B cell (primary cell): ENCODE measurements around the gene SIPA1. TPM values are rescaled to one million over a fixed set of nuclear protein-coding genes. Genes with fewer than 3 reads are reported as not detected.
A peak's percentile ranks its signal among the peaks of the same experiment; 100 is the strongest.

Experiments
- ATAC-seq: fragments of 200-7000 bp; cut with Tn5 transposase; one replicate; pipeline ENCODE4 v1.10.0; 2021; ENCODE audit warnings: low read depth, mild to moderate bottlenecking, moderate number of reproducible peaks, moderate library complexity
- CTCF ChIA-PET: fragments of 350-600 bp; sonication (Branson Sonifier 250); formaldehyde crosslinking; loops from one replicate; lab custom pipeline; 2021; ENCODE audit warnings: antibody characterized with exemption, inconsistent platforms; lab: Charles Lee
- POLR2A ChIA-PET: fragments of 350-600 bp; sonication (Branson Sonifier 250); formaldehyde crosslinking; loops from one replicate; lab custom pipeline; 2021; ENCODE audit warnings: antibody characterized with exemption; lab: Charles Lee
- DNase-seq: peaks from one replicate; pipeline ENCODE4 v3.0.0; 2013
- H2AFZ ChIP-seq: 2 replicates; pipeline ENCODE4 v1.6.1; 2012; ENCODE audit warnings: mild to moderate bottlenecking, low read depth, low read length; ENCODE audit not compliant: insufficient read depth, poor library complexity, severe bottlenecking
- H3K27ac ChIP-seq, 2 donors: 1 replicate in 1 of 2; 2 replicates in 1 of 2; pipeline ENCODE4 v1.5.1; 2012 to 2013; ENCODE audit warnings: low read length in 2 of 2, mild to moderate bottlenecking in 2 of 2, moderate library complexity in 1 of 2
- H3K27me3 ChIP-seq, 4 experiments: fragments of 200-600 bp in 1 of 4; sonication (generic) in 1 of 4; replicated peaks in 1 of 4; 1 replicate in 2 of 4; 2 replicates in 2 of 4; pipeline versions ENCODE4 v1.6.1 to v1.7.0; 2013 to 2016; ENCODE audit warnings: low read length in 3 of 4, mild to moderate bottlenecking in 2 of 4, mixed read lengths in 1 of 4, moderate library complexity in 1 of 4; ENCODE audit not compliant: insufficient read depth in 4 of 4, control insufficient read depth in 3 of 4; ENCODE audit errors: control extremely low read depth in 1 of 4
- H3K36me3 ChIP-seq, 2 experiments: replicated peaks in 1 of 2; 1 replicate in 1 of 2; 2 replicates in 1 of 2; pipeline versions ENCODE4 v1.6.1 to v1.7.1; 2013; ENCODE audit warnings: low read length in 1 of 2; ENCODE audit not compliant: insufficient read depth in 2 of 2, control insufficient read depth in 1 of 2; ENCODE audit errors: control extremely low read depth in 1 of 2, extremely low read depth in 1 of 2
- H3K4me1 ChIP-seq, 2 donors: fragments of 200-600 bp in 1 of 2; sonication (generic) in 1 of 2; 1 replicate in 1 of 2; 2 replicates in 1 of 2; pipeline versions ENCODE4 v1.5.1 to v1.6.1; 2013 to 2017; ENCODE audit warnings: low read length in 2 of 2; ENCODE audit not compliant: control insufficient read depth in 2 of 2, insufficient read depth in 2 of 2
- H3K4me2 ChIP-seq: replicated peaks from 2 replicates; pipeline ENCODE3; 2012; ENCODE audit warnings: mild to moderate bottlenecking, low read depth, low read length; ENCODE audit not compliant: poor library complexity, severe bottlenecking
- H3K4me3 ChIP-seq, 5 experiments: fragments of 200-600 bp in 1 of 5; sonication (generic) in 1 of 5; 1 replicate in 3 of 5; 2 replicates in 2 of 5; pipeline versions ENCODE4 v1.5.1 to v1.7.0; 2011 to 2016; ENCODE audit warnings: low read length in 4 of 5, mild to moderate bottlenecking in 4 of 5, low read depth in 2 of 5, control low read depth in 1 of 5, moderate library complexity in 1 of 5; ENCODE audit not compliant: insufficient read depth in 1 of 5; ENCODE audit errors: control extremely low read depth in 1 of 5, extremely low read depth in 1 of 5
- H3K79me2 ChIP-seq: fragments of 200-600 bp; sonication (generic); one replicate; pipeline ENCODE4 v1.6.0; 2016; ENCODE audit warnings: low read length; ENCODE audit not compliant: control insufficient read depth, insufficient read depth
- H3K9ac ChIP-seq: fragments of 200-600 bp; sonication (generic); 2 replicates; pipeline ENCODE4 v1.6.1; 2017; ENCODE audit warnings: mild to moderate bottlenecking, low read length, moderate library complexity
- H3K9me3 ChIP-seq, 3 donors: one replicate each; pipeline versions ENCODE4 v1.6.1 to v1.7.1; 2013; ENCODE audit warnings: low read length in 2 of 3; ENCODE audit not compliant: control insufficient read depth in 2 of 3, insufficient read depth in 1 of 3; ENCODE audit errors: control extremely low read depth in 1 of 3
- H4K20me1 ChIP-seq: 2 replicates; pipeline ENCODE4 v1.6.0; 2012; ENCODE audit warnings: mild to moderate bottlenecking, low read length; ENCODE audit not compliant: insufficient read depth, control insufficient read depth, poor library complexity, severe bottlenecking
- H3K27ac Mint-ChIP-seq: one replicate; pipeline ENCODE4 v1.8.0; 2021; ENCODE audit warnings: mixed read lengths
- H3K27me3 Mint-ChIP-seq: one replicate; pipeline ENCODE4 v1.8.0; 2021; ENCODE audit warnings: mixed read lengths
- H3K4me1 Mint-ChIP-seq: one replicate; pipeline ENCODE4 v1.8.0; 2021; ENCODE audit warnings: mixed read lengths
- H3K4me3 Mint-ChIP-seq: one replicate; pipeline ENCODE4 v1.8.0; 2021; ENCODE audit warnings: mixed read lengths
- H3K9me3 Mint-ChIP-seq: one replicate; pipeline ENCODE4 v1.8.0; 2022; ENCODE audit warnings: mixed read lengths; ENCODE audit not compliant: insufficient read depth
- EZH2 ChIP-seq: IDR thresholded peaks from 2 replicates; pipeline ENCODE4 v1.6.1; 2012; ENCODE audit warnings: borderline replicate concordance, low read depth, mild to moderate bottlenecking, moderate library complexity, low read length; ENCODE audit not compliant: insufficient read depth, poor library complexity, severe bottlenecking
- WGBS: methylation state at CpG from one replicate; pipeline ENCODE4 v1.1.5; 2013; ENCODE audit warnings: missing lambda C conversion rate; ENCODE audit not compliant: insufficient coverage; 5-methylcytosine and 5-hydroxymethylcytosine counted together
- intact Hi-C: fragments of 100-400 bp; cut with micrococcal nuclease; formaldehyde crosslinking; loops from one replicate; pipeline ENCODE4 v1.10.0; 2022
- polyA plus RNA-seq: library from polyadenylated mRNA; depleted of rRNA; stranded (reverse); fragments of >200 nt; gene quantifications from 2 replicates; pipeline ENCODE4 v1.2.3, GENCODE V29; 2012
- total RNA-seq, 2 donors: library from RNA; stranded (reverse); fragments of 120-200 nt in 1 of 2; gene quantifications; 1 replicate in 1 of 2; 2 replicates in 1 of 2; pipeline versions ENCODE4 v1.2.3 to v1.2.4, GENCODE V29; 2013 to 2022
- TF ChIP-seq, protein P1 (sequence below): fragments of 200-600 bp; IDR thresholded peaks from one replicate; pipeline ENCODE4 v1.8.0; 2022; ENCODE audit warnings: antibody characterized with exemption, mild to moderate bottlenecking

The SIPA1 gene
- total and polyA plus RNA-seq, 2 donors (not counting 1 experiment from before 2014, with no cell fraction given) = 314 to 448 TPM

DNA sequence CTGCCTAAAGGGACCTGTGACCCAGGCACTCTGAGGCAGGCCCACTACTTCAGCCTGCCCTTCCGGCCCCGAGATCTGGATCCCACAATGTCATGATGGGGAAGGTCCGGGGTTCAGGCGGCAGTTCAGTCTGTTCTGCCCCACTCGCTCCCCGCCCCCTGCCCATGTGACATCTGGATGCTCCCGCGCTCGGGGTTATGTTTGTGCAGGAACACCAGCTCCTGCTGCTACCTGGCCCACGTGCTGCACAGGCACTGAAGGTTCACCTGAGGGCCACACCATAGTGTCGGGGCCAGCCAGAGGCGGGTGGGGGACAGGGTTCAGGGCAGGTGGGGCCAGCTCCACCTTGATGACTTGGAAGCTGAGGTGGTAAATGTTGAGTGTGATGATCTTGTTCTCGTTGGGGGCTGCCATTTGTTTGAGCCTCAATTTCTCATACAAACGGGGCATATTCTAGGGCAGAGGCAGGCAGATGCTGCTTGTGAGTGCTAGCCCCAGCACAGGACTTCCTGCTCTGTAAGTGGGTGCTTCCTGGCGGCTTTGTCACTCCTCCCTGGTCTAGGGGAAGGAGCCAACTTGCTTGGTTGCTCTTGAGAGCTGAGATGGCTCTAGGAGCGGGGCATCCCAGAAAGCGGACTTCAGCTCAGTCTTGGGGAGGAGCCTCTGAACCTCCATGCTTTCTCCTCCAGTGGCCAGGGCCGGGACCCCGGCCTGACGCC, 4.4 kb upstream of the SIPA1 start:
- peaks cover 87% of the 10 kb centered on the region for H3K79me2 ChIP-seq
- POLR2A ChIA-PET = no interaction called here
- Mint-ChIP-seq H3K4me1 (peaks cover 17% of the 10 kb centered on the region), H3K4me3 (no peak overlapping the region), H3K27ac (no peak overlapping the region), H3K27me3 (no peaks in the 10 kb centered on the region), H3K9me3 (no peaks in the 10 kb centered on the region)
- H3K4me1 ChIP-seq = peaks cover 6 to 25% of the 10 kb centered on the region in 2 donors
- TF ChIP-seq EZH2 = no peak
- TF ChIP-seq, protein P1, sequence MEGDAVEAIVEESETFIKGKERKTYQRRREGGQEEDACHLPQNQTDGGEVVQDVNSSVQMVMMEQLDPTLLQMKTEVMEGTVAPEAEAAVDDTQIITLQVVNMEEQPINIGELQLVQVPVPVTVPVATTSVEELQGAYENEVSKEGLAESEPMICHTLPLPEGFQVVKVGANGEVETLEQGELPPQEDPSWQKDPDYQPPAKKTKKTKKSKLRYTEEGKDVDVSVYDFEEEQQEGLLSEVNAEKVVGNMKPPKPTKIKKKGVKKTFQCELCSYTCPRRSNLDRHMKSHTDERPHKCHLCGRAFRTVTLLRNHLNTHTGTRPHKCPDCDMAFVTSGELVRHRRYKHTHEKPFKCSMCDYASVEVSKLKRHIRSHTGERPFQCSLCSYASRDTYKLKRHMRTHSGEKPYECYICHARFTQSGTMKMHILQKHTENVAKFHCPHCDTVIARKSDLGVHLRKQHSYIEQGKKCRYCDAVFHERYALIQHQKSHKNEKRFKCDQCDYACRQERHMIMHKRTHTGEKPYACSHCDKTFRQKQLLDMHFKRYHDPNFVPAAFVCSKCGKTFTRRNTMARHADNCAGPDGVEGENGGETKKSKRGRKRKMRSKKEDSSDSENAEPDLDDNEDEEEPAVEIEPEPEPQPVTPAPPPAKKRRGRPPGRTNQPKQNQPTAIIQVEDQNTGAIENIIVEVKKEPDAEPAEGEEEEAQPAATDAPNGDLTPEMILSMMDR = no peak
- intact Hi-C loops = no loop called here
- DNase-seq (no peak), ATAC-seq (no peak)
- no peak overlapping the region for H3K4me2 ChIP-seq
- no peaks in the 10 kb centered on the region for H3K27me3 ChIP-seq
- H4K20me1 ChIP-seq = peaks cover 61% of the 10 kb centered on the region
- H2AFZ ChIP-seq = no peak overlapping the region
- no peak overlapping the region for H3K4me3 ChIP-seq
- WGBS = 62% methylated on average over 20 of the region's 20 CpGs
- CTCF ChIA-PET = interaction anchor here (0.6 to 1.1 kb wide), 3 partner anchors 8 to 484 kb away, joined by 3 to 4 read pairs (median 4); no protein-coding TSS in a partner anchor
- H3K9me3 ChIP-seq = no peaks in the 10 kb centered on the region
- peaks cover 0 to 63% of the 10 kb centered on the region in 2 experiments for H3K36me3 ChIP-seq
- no peak overlapping the region for H3K9ac ChIP-seq
- peak overlapping the region in 1 of 2 donors; percentile 29 for H3K27ac ChIP-seq

DNA sequence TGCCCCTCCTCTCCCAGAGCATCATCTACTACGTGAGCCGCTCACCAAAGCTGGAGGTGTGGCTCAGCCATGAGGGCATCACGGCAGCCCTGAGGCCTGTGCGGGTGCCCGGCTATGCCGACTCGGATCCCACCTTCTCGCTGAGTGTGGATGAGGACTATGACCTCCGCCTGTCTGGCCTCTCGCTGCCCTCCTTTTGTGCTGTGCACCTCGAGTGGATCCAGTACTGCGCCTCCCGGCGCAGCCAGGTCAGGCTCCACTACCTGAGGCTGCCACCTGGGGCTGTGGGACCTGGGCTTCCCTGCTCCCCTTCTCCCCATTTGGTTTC, 3.8 kb upstream of the SIPA1 start:
- ChIA-PET CTCF (interaction anchor here (1.0 kb wide), 1 partner anchor 8 kb away, joined by 4 read pairs; no protein-coding TSS in a partner anchor), POLR2A (no interaction called here)
- intact Hi-C loops = no loop called here
- no peak overlapping the region for H3K4me3 Mint-ChIP-seq
- H3K27me3 Mint-ChIP-seq = no peaks in the 10 kb centered on the region
- Histone ChIP-seq H3K4me1 (peaks cover 8 to 30% of the 10 kb centered on the region in 2 donors), H3K79me2 (peaks cover 87% of the 10 kb centered on the region), H4K20me1 (peaks cover 57% of the 10 kb centered on the region), H3K27ac (no peak overlapping the region), H3K4me3 (no peak overlapping the region), H3K27me3 (no peaks in the 10 kb centered on the region), H3K36me3 (peaks cover 0 to 58% of the 10 kb centered on the region in 2 experiments), H2AFZ (no peak overlapping the region), H3K4me2 (no peak overlapping the region), H3K9me3 (no peaks in the 10 kb centered on the region), H3K9ac (no peak overlapping the region)
- peaks cover 21% of the 10 kb centered on the region for H3K4me1 Mint-ChIP-seq
- DNase-seq (no peak), ATAC-seq (no peak)
- 84% methylated on average over 14 of the region's 14 CpGs for WGBS
- no peak for TF ChIP-seq EZH2
- TF ChIP-seq, protein P1 = no peak
- no peak overlapping the region for H3K27ac Mint-ChIP-seq
- H3K9me3 Mint-ChIP-seq = no peaks in the 10 kb centered on the region
